Activated naive CD4-positive, alpha-beta T cell (primary cell): Measurements from ENCODE around the gene TMEM145.
"Not testable (repeated sequence)": the region's sequence is repeated elsewhere in the genome, so short reads cannot be mapped to it uniquely, and the experiment has no call there.

Experiments used
- DNase-seq, 4 experiments: peaks; one replicate each; lab custom pipeline; 2025; lab: John Stamatoyannopoulos, UW

TMEM145 gene

GRCh38 chr19:42313840-42314755 lies 989 bp downstream of the TMEM145 start:
- no peak for DNase-seq

GRCh38 chr19:42315024-42315423 lies 1.9 kb downstream of the TMEM145 start:
- no peak for DNase-seq

- no peak for DNase-seq
Measured at GRCh38 chr19:42316223-42317211, 3.4 kb downstream of the TMEM145 start.

- DNase-seq: no peak
Measured at GRCh38 chr19:42317535-42317934, 4.4 kb downstream of the TMEM145 start.

- DNase-seq: no peak
Measured at GRCh38 chr19:42322305-42322704, 9.2 kb downstream of the TMEM145 start.

- DNase-seq: no peak
Measured at GRCh38 chr19:42323473-42323851, 10.4 kb downstream of the TMEM145 start.

- no peak for DNase-seq
Measured at GRCh38 chr19:42323852-42324654, 10.9 kb downstream of the TMEM145 start.

GRCh38 chr19:42324655-42325307 lies 11.7 kb downstream of the TMEM145 start:
- no peak for DNase-seq

GRCh38 chr19:42325308-42325895 lies 12.3 kb downstream of the TMEM145 start, which contains the start of gene MEGF8:
MEGF8 (plus strand) TSS chr19:42325635; CDS start chr19:42326244, 609 bp downstream.
- peak; percentile 84 to 98 (median 94) for DNase-seq

- DNase-seq: peak in 1 of 4 experiments; percentile 30
Measured at GRCh38 chr19:42325896-42326771, 13.0 kb downstream of the TMEM145 start.

- no peak for DNase-seq
Measured at GRCh38 chr19:42326969-42327368, 13.9 kb downstream of the TMEM145 start.

- no peak for DNase-seq
Measured at GRCh38 chr19:42327381-42327780, 14.3 kb downstream of the TMEM145 start.

- no peak for DNase-seq
Measured at GRCh38 chr19:42328106-42328505, 15.0 kb downstream of the TMEM145 start.

GRCh38 chr19:42328854-42329253 lies 15.7 kb downstream of the TMEM145 start:
- DNase-seq: no peak

- DNase-seq: no peak
Measured at GRCh38 chr19:42330241-42330711, 17.2 kb downstream of the TMEM145 start.

- DNase-seq: not testable (repeated sequence)
Measured at GRCh38 chr19:42331333-42331732, 18.2 kb downstream of the TMEM145 start.

- no peak for DNase-seq
Measured at GRCh38 chr19:42332059-42332458, 18.9 kb downstream of the TMEM145 start.

- DNase-seq: no peak
Measured at GRCh38 chr19:42333018-42333417, 19.9 kb downstream of the TMEM145 start.

GRCh38 chr19:42333975-42334696 lies 21.0 kb downstream of the TMEM145 start:
- no peak for DNase-seq
